ENCODE measurements around the gene CASP5.
"Not testable (repeated sequence)": the region's sequence is repeated elsewhere in the genome, so short reads cannot be mapped to it uniquely, and the experiment has no call there.

DNA sequence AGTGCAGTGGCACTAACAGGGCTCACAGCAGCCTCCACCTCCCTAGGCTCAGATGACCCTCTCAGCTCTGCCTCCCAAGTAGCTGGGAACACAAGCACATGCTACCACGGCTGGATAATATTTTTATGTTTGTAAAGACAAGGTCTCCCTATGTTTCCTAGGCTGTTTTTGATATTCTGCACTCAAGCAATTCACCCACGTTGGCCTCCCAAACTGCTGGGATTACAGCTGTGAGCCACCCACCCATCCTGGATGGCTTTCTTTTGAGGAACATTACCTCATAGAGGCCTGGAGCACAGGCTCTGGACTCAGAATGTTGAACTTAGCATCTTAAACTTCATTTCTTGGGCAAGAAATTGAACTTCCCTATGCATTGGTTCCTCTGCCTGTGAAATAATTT lies 49.1 kb upstream of the CASP5 start:
- TF ChIP-seq, protein P1, sequence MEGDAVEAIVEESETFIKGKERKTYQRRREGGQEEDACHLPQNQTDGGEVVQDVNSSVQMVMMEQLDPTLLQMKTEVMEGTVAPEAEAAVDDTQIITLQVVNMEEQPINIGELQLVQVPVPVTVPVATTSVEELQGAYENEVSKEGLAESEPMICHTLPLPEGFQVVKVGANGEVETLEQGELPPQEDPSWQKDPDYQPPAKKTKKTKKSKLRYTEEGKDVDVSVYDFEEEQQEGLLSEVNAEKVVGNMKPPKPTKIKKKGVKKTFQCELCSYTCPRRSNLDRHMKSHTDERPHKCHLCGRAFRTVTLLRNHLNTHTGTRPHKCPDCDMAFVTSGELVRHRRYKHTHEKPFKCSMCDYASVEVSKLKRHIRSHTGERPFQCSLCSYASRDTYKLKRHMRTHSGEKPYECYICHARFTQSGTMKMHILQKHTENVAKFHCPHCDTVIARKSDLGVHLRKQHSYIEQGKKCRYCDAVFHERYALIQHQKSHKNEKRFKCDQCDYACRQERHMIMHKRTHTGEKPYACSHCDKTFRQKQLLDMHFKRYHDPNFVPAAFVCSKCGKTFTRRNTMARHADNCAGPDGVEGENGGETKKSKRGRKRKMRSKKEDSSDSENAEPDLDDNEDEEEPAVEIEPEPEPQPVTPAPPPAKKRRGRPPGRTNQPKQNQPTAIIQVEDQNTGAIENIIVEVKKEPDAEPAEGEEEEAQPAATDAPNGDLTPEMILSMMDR (IDR thresholded peaks at IDR 0.05; ENCODE audit: borderline replicate concordance, extremely low read depth, low read length, poor library complexity, severe bottlenecking): not testable (repeated sequence)
- not testable (repeated sequence) for TF ChIP-seq EZH2 (IDR thresholded peaks at IDR 0.05; ENCODE audit: borderline replicate concordance, low read depth, low read length, severe bottlenecking)

Data from DND-41 (cell line).